H1 (cell line): ENCODE measurements around the gene SLC1A7.

ENCODE experiments used
- CTCF ChIP-seq, 3 experiments: IDR thresholded peaks; 1 replicate in 2 of 3; 2 replicates in 1 of 3; pipeline versions ENCODE4 v1.5.1 to v1.6.1; 2011; ENCODE audit warnings: low read length in 3 of 3, mild to moderate bottlenecking in 3 of 3, inconsistent platforms in 2 of 3, low read depth in 1 of 3, moderate library complexity in 1 of 3; ENCODE audit not compliant: insufficient read depth in 1 of 3; ENCODE audit errors: control extremely low read depth in 1 of 3
- EZH2 ChIP-seq: fragments of 200-600 bp; sonication (generic); IDR thresholded peaks from 2 replicates; pipeline ENCODE4 v1.7.1; 2012; ENCODE audit warnings: low read depth, mild to moderate bottlenecking, moderate library complexity, low read length, inconsistent platforms; ENCODE audit not compliant: severe bottlenecking
- JUND ChIP-seq: IDR thresholded peaks from 2 replicates; pipeline ENCODE4 v1.6.1; 2011; ENCODE audit warnings: mild to moderate bottlenecking, improper control_type of control experiment, low read length
- KDM4A ChIP-seq: IDR thresholded peaks from one replicate; pipeline ENCODE4 v1.7.1; 2012; ENCODE audit warnings: low read depth, mild to moderate bottlenecking, moderate library complexity, low read length, inconsistent platforms; ENCODE audit not compliant: severe bottlenecking
- MAFK ChIP-seq: IDR thresholded peaks from 2 replicates; pipeline ENCODE4 v1.6.1; 2012; ENCODE audit warnings: low read depth, mild to moderate bottlenecking, improper control_type of control experiment, low read length
- POLR2A ChIP-seq, 2 experiments: IDR thresholded peaks; 1 replicate in 1 of 2; 2 replicates in 1 of 2; pipeline ENCODE4 v1.6.1; 2011; ENCODE audit warnings: low read depth in 2 of 2, low read length in 2 of 2, mild to moderate bottlenecking in 2 of 2; ENCODE audit errors: control extremely low read depth in 1 of 2
- RBBP5 ChIP-seq: IDR thresholded peaks from 2 replicates; pipeline ENCODE4 v1.7.1; 2012; ENCODE audit warnings: low read depth, mild to moderate bottlenecking, inconsistent platforms, low read length, moderate library complexity, borderline replicate concordance
- SAP30 ChIP-seq: fragments of 300-600 bp; sonication (generic); IDR thresholded peaks from 2 replicates; pipeline ENCODE4 v1.7.1; 2012; ENCODE audit warnings: low read length, moderate library complexity, mild to moderate bottlenecking, inconsistent platforms; ENCODE audit not compliant: insufficient read depth, insufficient replicate concordance
- SIN3A ChIP-seq, 2 experiments: IDR thresholded peaks in 1 of 2; conservative IDR thresholded peaks in 1 of 2; 2 replicates each; pipeline ENCODE4 v1.6.1; 2011 to 2012; ENCODE audit warnings: low read length in 2 of 2, improper control_type of control experiment in 1 of 2, low read depth in 1 of 2, mild to moderate bottlenecking in 1 of 2
- SIX5 ChIP-seq: IDR thresholded peaks from 2 replicates; pipeline ENCODE4 v1.6.1; 2011; ENCODE audit warnings: mild to moderate bottlenecking, low read depth, low read length
- TCF12 ChIP-seq: IDR thresholded peaks from 2 replicates; pipeline ENCODE4 v1.6.1; 2011; ENCODE audit warnings: low read depth, mild to moderate bottlenecking, low read length
- TF ChIP-seq, protein P1 (sequence below): IDR thresholded peaks from 2 replicates; pipeline ENCODE4 v1.6.1; 2011; ENCODE audit warnings: low read length, improper control_type of control experiment

GRCh38 chr1:53190210-53190611 is 47.8 kb upstream of the SLC1A7 start:
- TF ChIP-seq CTCF (IDR thresholded peaks at IDR 0.05; ENCODE audit: control extremely low read depth in 1 of 3, insufficient read depth in 1 of 3, low read depth in 1 of 3, low read length in 3 of 3) (peak in 2 of 3 experiments; percentile 19 to 20; a peak in 2 of 4 replicates), TCF12 (no peak), KDM4A (no peak), EZH2 (no peak), POLR2A (IDR thresholded peaks at IDR 0.05; ENCODE audit: control extremely low read depth in 1 of 2, low read depth in 2 of 2, low read length in 2 of 2) (no peak), SIN3A (conservative IDR thresholded peaks at IDR 0.05 in 1 of 2, IDR thresholded peaks at IDR 0.05 in 1 of 2; ENCODE audit: low read depth in 1 of 2, low read length in 2 of 2) (no peak), RBBP5 (no peak), SIX5 (no peak), SAP30 (no peak), MAFK (no peak), JUND (no peak)
- TF ChIP-seq, protein P1, sequence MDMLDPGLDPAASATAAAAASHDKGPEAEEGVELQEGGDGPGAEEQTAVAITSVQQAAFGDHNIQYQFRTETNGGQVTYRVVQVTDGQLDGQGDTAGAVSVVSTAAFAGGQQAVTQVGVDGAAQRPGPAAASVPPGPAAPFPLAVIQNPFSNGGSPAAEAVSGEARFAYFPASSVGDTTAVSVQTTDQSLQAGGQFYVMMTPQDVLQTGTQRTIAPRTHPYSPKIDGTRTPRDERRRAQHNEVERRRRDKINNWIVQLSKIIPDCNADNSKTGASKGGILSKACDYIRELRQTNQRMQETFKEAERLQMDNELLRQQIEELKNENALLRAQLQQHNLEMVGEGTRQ: no peak
